ENCODE data around the gene FBXL19. TPM values are rescaled to one million over a fixed set of nuclear protein-coding genes. Genes with fewer than 3 reads are reported as not detected.

FBXL19 gene
- total and polyA plus RNA-seq, 2 of the 13 experiments (the other 11 are each of a cell fraction or from before 2014, with no cell fraction given): 6.0 to 13.7 TPM

GRCh38 chr16:30957456-30958174 is 34.2 kb downstream of the FBXL19 start, which contains the start of gene SETD1A (continued):
- TF ChIP-seq CTCF (CRISPR knock-in tag; IDR thresholded peaks at IDR 0.05) (0 out of 2 replicates have a peak, but pooled peaks have one; percentile 4), KLF6 (CRISPR knock-in tag; IDR thresholded peaks at IDR 0.05) (no peak; the same call in none of the 2 replicates), ZNF839 (CRISPR knock-in tag; IDR thresholded peaks at IDR 0.05; ENCODE audit: borderline replicate concordance) (0 out of 2 replicates have a peak, but pooled peaks have one; percentile 68), ZNF501 (CRISPR knock-in tag; IDR thresholded peaks at IDR 0.05) (peak; percentile 76), AGO1 (IDR thresholded peaks at IDR 0.05; ENCODE audit: low read depth, low read length, poor library complexity, severe bottlenecking) (peak; percentile 89), GFI1 (CRISPR knock-in tag; IDR thresholded peaks at IDR 0.05; ENCODE audit: borderline replicate concordance) (0 out of 2 replicates have a peak, but pooled peaks have one; percentile 39), NFATC3 (CRISPR knock-in tag; IDR thresholded peaks at IDR 0.05) (no peak), ZMAT5 (CRISPR knock-in tag; IDR thresholded peaks at IDR 0.05; ENCODE audit: borderline replicate concordance, low read depth) (no peak), ZNF576 (CRISPR knock-in tag; IDR thresholded peaks at IDR 0.05) (no peak; the same call in 1 of the 2 replicates), ZNF251 (CRISPR knock-in tag; IDR thresholded peaks at IDR 0.05) (no peak), NR2C2 (CRISPR knock-in tag; IDR thresholded peaks at IDR 0.05; ENCODE audit: borderline replicate concordance) (peak; percentile 93), TOE1 (CRISPR knock-in tag; IDR thresholded peaks at IDR 0.05) (peak; percentile 53; the same call in 1 of the 2 replicates), ZNF451 (CRISPR knock-in tag; IDR thresholded peaks at IDR 0.05) (no peak), ONECUT2 (CRISPR knock-in tag; IDR thresholded peaks at IDR 0.05) (0 out of 2 replicates have a peak, but pooled peaks have one; percentile 14), HNF4G (IDR thresholded peaks at IDR 0.05; ENCODE audit: borderline replicate concordance, low read depth, low read length) (no peak), HNF4G (CRISPR knock-in tag; IDR thresholded peaks at IDR 0.05; ENCODE audit: borderline replicate concordance, low read depth) (no peak; the same call in 1 of the 2 replicates), HES4 (CRISPR knock-in tag; IDR thresholded peaks at IDR 0.05; ENCODE audit: borderline replicate concordance) (no peak; the same call in 1 of the 2 replicates), SOX6 (IDR thresholded peaks at IDR 0.05) (no peak), SOX6 (CRISPR knock-in tag; IDR thresholded peaks at IDR 0.05) (no peak), ZMYM4 (CRISPR knock-in tag; IDR thresholded peaks at IDR 0.05) (peak; percentile 62), AGO2 (optimal IDR thresholded peaks at IDR 0.05; ENCODE audit: low read depth, low read length) (peak; percentile 95), BRD4 (CRISPR knock-in tag; IDR thresholded peaks at IDR 0.05) (no peak; the same call in 1 of the 2 replicates), KDM6A (CRISPR knock-in tag; IDR thresholded peaks at IDR 0.05; ENCODE audit: low read depth) (no peak; the same call in 1 of the 2 replicates), ZMYM3 (CRISPR knock-in tag; IDR thresholded peaks at IDR 0.05) (peak; percentile 29; the same call in 1 of the 2 replicates), NRL (CRISPR knock-in tag; IDR thresholded peaks at IDR 0.05; ENCODE audit: borderline replicate concordance) (peak; percentile 65; the same call in 1 of the 2 replicates), ZNF75D (CRISPR knock-in tag; IDR thresholded peaks at IDR 0.05; ENCODE audit: borderline replicate concordance) (no peak)
- TF ChIP-seq, protein P1, sequence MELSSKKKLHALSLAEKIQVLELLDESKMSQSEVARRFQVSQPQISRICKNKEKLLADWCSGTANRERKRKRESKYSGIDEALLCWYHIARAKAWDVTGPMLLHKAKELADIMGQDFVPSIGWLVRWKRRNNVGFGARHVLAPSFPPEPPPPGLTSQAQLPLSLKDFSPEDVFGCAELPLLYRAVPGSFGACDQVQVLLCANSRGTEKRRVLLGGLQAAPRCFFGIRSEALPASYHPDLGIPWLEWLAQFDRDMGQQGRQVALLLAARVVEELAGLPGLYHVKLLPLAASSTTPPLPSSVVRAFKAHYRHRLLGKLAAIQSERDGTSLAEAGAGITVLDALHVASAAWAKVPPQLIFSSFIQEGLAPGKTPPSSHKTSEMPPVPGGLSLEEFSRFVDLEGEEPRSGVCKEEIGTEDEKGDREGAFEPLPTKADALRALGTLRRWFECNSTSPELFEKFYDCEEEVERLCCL (CRISPR knock-in tag; IDR thresholded peaks at IDR 0.05; ENCODE audit: borderline replicate concordance): peak; percentile 65; the same call in 1 of the 2 replicates

All from HepG2 (cell line).